Smooth muscle cell (in vitro differentiated cells): ENCODE results near the gene TMEM131L. TPM values are rescaled to one million over a fixed set of nuclear protein-coding genes. Genes with fewer than 3 reads are reported as not detected.

Experiments used
- DNase-seq: peaks from one replicate; lab custom pipeline; 2025; ENCODE audit not compliant: unreplicated experiment; lab: John Stamatoyannopoulos, UW
- H2AFZ ChIP-seq: fragments of 200-600 bp; sonication (generic); 2 replicates; pipeline ENCODE4 v1.6.0; 2016; ENCODE audit warnings: antibody characterized with exemption, low read depth, mild to moderate bottlenecking
- H3F3A ChIP-seq: fragments of 200-600 bp; sonication (generic); 2 replicates; pipeline ENCODE4 v1.6.0; 2017; ENCODE audit warnings: antibody characterized with exemption, low read depth
- H3K27ac ChIP-seq: fragments of 200-600 bp; sonication (generic); 2 replicates; pipeline ENCODE4 v1.5.1; 2016; ENCODE audit warnings: low read depth, mild to moderate bottlenecking
- H3K27me3 ChIP-seq: fragments of 200-600 bp; sonication (generic); 2 replicates; pipeline ENCODE4 v1.6.1; 2016; ENCODE audit warnings: low read depth, mild to moderate bottlenecking
- H3K36me3 ChIP-seq: fragments of 200-600 bp; sonication (generic); 2 replicates; pipeline ENCODE4 v1.5.1; 2016; ENCODE audit warnings: low read depth
- H3K4me1 ChIP-seq: fragments of 200-600 bp; sonication (generic); 2 replicates; pipeline ENCODE4 v1.5.1; 2016; ENCODE audit warnings: low read depth
- H3K4me2 ChIP-seq: fragments of 200-600 bp; sonication (generic); 2 replicates; pipeline ENCODE4 v1.6.0; 2016; ENCODE audit warnings: mild to moderate bottlenecking
- H3K4me3 ChIP-seq: fragments of 200-600 bp; sonication (generic); 2 replicates; pipeline ENCODE4 v1.5.1; 2016; ENCODE audit warnings: mild to moderate bottlenecking
- H3K79me2 ChIP-seq: fragments of 200-600 bp; sonication (generic); 2 replicates; pipeline ENCODE4 v1.6.0; 2016; ENCODE audit warnings: low read depth, mild to moderate bottlenecking
- H3K9ac ChIP-seq: fragments of 200-600 bp; sonication (generic); 2 replicates; pipeline ENCODE4 v1.6.0; 2016; ENCODE audit warnings: low read depth
- H3K9me3 ChIP-seq: fragments of 200-600 bp; sonication (generic); replicated peaks from 2 replicates; pipeline ENCODE4 v1.5.1; 2016; ENCODE audit warnings: low read depth
- H4K20me1 ChIP-seq: fragments of 200-600 bp; sonication (generic); 2 replicates; pipeline ENCODE4 v1.6.0; 2016; ENCODE audit warnings: low read depth
- CTCF ChIP-seq: fragments of 200-600 bp; sonication (generic); IDR thresholded peaks from 2 replicates; pipeline ENCODE4 v1.5.1; 2017; ENCODE audit warnings: borderline replicate concordance, mild to moderate bottlenecking, antibody characterized with exemption; ENCODE audit not compliant: insufficient read depth, poor library complexity, severe bottlenecking
- WGBS: methylation state at CpG from one replicate; pipeline ENCODE4 v1.1.7; 2016; ENCODE audit warnings: low lambda C conversion rate; 5-methylcytosine and 5-hydroxymethylcytosine counted together
- polyA plus RNA-seq: library from polyadenylated mRNA; unstranded; fragments of >200 nt; fragmentation: Nextera tagmentation; extraction: Ambion mirVana; gene quantifications from 2 replicates; pipeline ENCODE4 v1.2.1, GENCODE V29; 2016
- total RNA-seq: library from RNA; depleted of rRNA; stranded (reverse); fragments of >200 nt; gene quantifications from 2 replicates; pipeline ENCODE4 v1.2.3, GENCODE V29; 2014

TMEM131L gene
- total and polyA plus RNA-seq, 2 experiments from 2014 or later: 4.3 to 6.7 TPM

GRCh38 chr4:153471698-153472093 is 5.5 kb downstream of the TMEM131L start:
- no peak overlapping the region for H2AFZ ChIP-seq
- H3K27me3 ChIP-seq: no peaks in the 10 kb centered on the region
- no peaks in the 10 kb centered on the region for H3F3A ChIP-seq
- H3K27ac ChIP-seq: no peak overlapping the region
- no peak for DNase-seq
- no peak overlapping the region for H3K9ac ChIP-seq
- no peaks in the 10 kb centered on the region for H3K36me3 ChIP-seq
- 100% methylated on average over 5 of the region's 5 CpGs for WGBS
- peaks cover 26% of the 10 kb centered on the region for H3K79me2 ChIP-seq
- peaks cover 9% of the 10 kb centered on the region for H3K4me1 ChIP-seq
- peaks cover 20% of the 10 kb centered on the region for H4K20me1 ChIP-seq
- no peaks in the 10 kb centered on the region for H3K9me3 ChIP-seq
- no peak overlapping the region for H3K4me2 ChIP-seq
- no peak for TF ChIP-seq CTCF
- H3K4me3 ChIP-seq: no peak overlapping the region

GRCh38 chr4:153472122-153473037 is 6.2 kb downstream of the TMEM131L start:
- TF ChIP-seq CTCF: no peak
- WGBS: 94% methylated on average over 5 of the region's 5 CpGs
- no peak overlapping the region for H3K9ac ChIP-seq
- H3K79me2 ChIP-seq: peaks cover 26% of the 10 kb centered on the region
- no peaks in the 10 kb centered on the region for H3K36me3 ChIP-seq
- no peak overlapping the region for H3K27ac ChIP-seq
- no peak overlapping the region for H3K4me3 ChIP-seq
- H2AFZ ChIP-seq: no peak overlapping the region
- no peak for DNase-seq
- no peaks in the 10 kb centered on the region for H3K27me3 ChIP-seq
- H3K4me1 ChIP-seq: peaks cover 8% of the 10 kb centered on the region
- H4K20me1 ChIP-seq: peaks cover 20% of the 10 kb centered on the region
- no peaks in the 10 kb centered on the region for H3F3A ChIP-seq
- no peaks in the 10 kb centered on the region for H3K9me3 ChIP-seq
- H3K4me2 ChIP-seq: no peak overlapping the region

GRCh38 chr4:153474251-153474650 is 8.1 kb downstream of the TMEM131L start:
- H3K27me3 ChIP-seq: no peaks in the 10 kb centered on the region
- no peak overlapping the region for H3K9ac ChIP-seq
- no peaks in the 10 kb centered on the region for H3F3A ChIP-seq
- no peaks in the 10 kb centered on the region for H3K4me1 ChIP-seq
- no peak for TF ChIP-seq CTCF
- DNase-seq: no peak
- 74% methylated on average over 4 of the region's 4 CpGs for WGBS
- no peak overlapping the region for H2AFZ ChIP-seq
- peaks cover 20% of the 10 kb centered on the region for H3K79me2 ChIP-seq
- peaks cover 12% of the 10 kb centered on the region for H4K20me1 ChIP-seq
- no peak overlapping the region for H3K4me3 ChIP-seq
- H3K27ac ChIP-seq: no peak overlapping the region
- H3K4me2 ChIP-seq: no peak overlapping the region
- H3K36me3 ChIP-seq: no peaks in the 10 kb centered on the region
- H3K9me3 ChIP-seq: no peaks in the 10 kb centered on the region
